ENCODE data around the gene ELAVL4. TPM values are rescaled to one million over a fixed set of nuclear protein-coding genes. Genes with fewer than 3 reads are reported as not detected.

ELAVL4 gene
- total RNA-seq, 1 donor from 2014 or later, result not detected

DNA sequence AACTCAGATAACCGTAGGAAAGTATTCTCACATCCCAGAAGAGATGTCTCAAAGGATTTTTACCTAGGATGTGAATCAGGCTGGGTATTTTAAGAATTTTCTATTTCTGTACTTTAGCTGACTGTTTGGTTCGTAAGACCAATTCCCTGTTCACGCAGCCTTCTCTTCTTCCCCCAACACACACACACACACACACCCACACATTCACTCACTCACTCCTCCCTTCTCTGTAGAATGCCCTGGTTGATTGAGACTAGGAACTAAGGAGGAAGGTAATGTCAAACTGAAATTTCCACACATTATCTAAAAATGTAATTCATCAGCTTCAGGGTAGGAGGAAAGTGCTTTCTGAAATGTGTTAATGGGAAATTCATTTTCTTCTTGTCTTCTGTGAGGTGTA is 43.5 kb downstream of the ELAVL4 start:
- no peak for DNase-seq (ENCODE audit: low spot score in 2 of 2, unreplicated experiment in 2 of 2)
- TF ChIP-seq CTCF (IDR thresholded peaks at IDR 0.05; ENCODE audit: unreplicated experiment), result no peak
- H3K27me3 Mint-ChIP-seq (ENCODE audit: low read depth), result no peaks in the 10 kb centered on the region
- H3K4me3 Mint-ChIP-seq, result no peak overlapping the region
- no peak overlapping the region for H3K27ac Mint-ChIP-seq
- no peaks in the 10 kb centered on the region for H3K4me1 Mint-ChIP-seq
- H3K36me3 Mint-ChIP-seq, result no peaks in the 10 kb centered on the region
- no peaks in the 10 kb centered on the region for H3K9me3 Mint-ChIP-seq

DNA sequence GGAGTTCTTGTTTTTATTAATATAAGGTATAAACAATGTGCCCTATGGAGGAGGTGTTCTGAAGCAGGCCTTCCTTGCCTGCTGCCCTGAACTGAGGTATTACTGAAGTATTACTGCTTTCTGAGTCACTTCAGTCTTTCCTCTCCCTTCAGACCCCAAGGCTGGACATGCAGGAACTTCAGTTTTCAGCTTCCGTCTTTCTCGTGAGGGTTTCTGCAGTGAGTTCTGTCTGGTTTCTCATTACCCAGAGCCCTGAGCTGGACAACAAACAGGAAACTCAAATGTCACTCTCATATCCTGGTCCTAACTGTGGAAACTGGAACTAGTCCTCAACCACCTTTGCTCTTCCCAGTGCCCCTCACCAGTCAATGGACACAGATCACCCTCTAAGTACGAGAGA is 46.8 kb downstream of the ELAVL4 start:
- H3K9me3 Mint-ChIP-seq, result peaks cover 4% of the 10 kb centered on the region
- no peak overlapping the region for H3K27ac Mint-ChIP-seq
- H3K4me1 Mint-ChIP-seq, result no peaks in the 10 kb centered on the region
- DNase-seq (ENCODE audit: low spot score in 2 of 2, unreplicated experiment in 2 of 2), result no peak
- H3K36me3 Mint-ChIP-seq, result no peaks in the 10 kb centered on the region
- no peak overlapping the region for H3K4me3 Mint-ChIP-seq
- H3K27me3 Mint-ChIP-seq (ENCODE audit: low read depth), result no peaks in the 10 kb centered on the region
- no peak for TF ChIP-seq CTCF (IDR thresholded peaks at IDR 0.05; ENCODE audit: unreplicated experiment)

GRCh38 chr1:50156241-50157010 is 47.7 kb downstream of the ELAVL4 start:
- Mint-ChIP-seq H3K9me3 (peaks cover 4% of the 10 kb centered on the region), H3K27me3 (ENCODE audit: low read depth) (no peaks in the 10 kb centered on the region), H3K4me1 (no peaks in the 10 kb centered on the region), H3K27ac (no peak overlapping the region), H3K4me3 (no peak overlapping the region), H3K36me3 (no peaks in the 10 kb centered on the region)
- DNase-seq (ENCODE audit: low spot score in 2 of 2, unreplicated experiment in 2 of 2), result no peak
- TF ChIP-seq CTCF (IDR thresholded peaks at IDR 0.05; ENCODE audit: unreplicated experiment), result no peak

GRCh38 chr1:50157306-50157941 is 48.7 kb downstream of the ELAVL4 start:
- Mint-ChIP-seq H3K27ac (no peak overlapping the region), H3K9me3 (peaks cover 4% of the 10 kb centered on the region), H3K36me3 (no peaks in the 10 kb centered on the region), H3K27me3 (ENCODE audit: low read depth) (no peaks in the 10 kb centered on the region), H3K4me1 (no peaks in the 10 kb centered on the region), H3K4me3 (no peak overlapping the region)
- DNase-seq (ENCODE audit: low spot score in 2 of 2, unreplicated experiment in 2 of 2), result no peak
- no peak for TF ChIP-seq CTCF (IDR thresholded peaks at IDR 0.05; ENCODE audit: unreplicated experiment)

DNA sequence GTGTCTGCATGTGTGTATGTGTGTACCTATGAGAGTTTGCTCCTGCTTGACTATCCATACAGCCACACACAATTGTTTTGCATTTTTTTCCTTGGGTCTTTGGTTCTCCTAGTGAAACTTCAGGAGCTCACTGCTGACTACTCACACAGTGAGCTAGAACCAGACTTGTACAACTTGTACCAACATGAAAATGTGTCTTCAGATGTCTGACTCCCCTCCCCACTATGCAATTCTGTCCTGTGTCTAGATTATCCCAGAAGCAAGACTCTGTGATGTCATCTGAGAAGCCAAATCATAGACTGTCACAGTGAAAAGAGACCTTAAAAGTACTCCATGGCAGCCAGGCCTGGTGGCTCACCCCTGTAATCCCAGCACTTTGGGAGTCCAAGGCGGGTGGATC is 49.7 kb downstream of the ELAVL4 start:
- Mint-ChIP-seq H3K9me3 (peaks cover 4% of the 10 kb centered on the region), H3K4me1 (no peaks in the 10 kb centered on the region), H3K4me3 (no peak overlapping the region), H3K27me3 (ENCODE audit: low read depth) (no peaks in the 10 kb centered on the region), H3K27ac (no peak overlapping the region), H3K36me3 (no peaks in the 10 kb centered on the region)
- DNase-seq (ENCODE audit: low spot score in 2 of 2, unreplicated experiment in 2 of 2), result no peak
- no peak for TF ChIP-seq CTCF (IDR thresholded peaks at IDR 0.05; ENCODE audit: unreplicated experiment)
